Activated naive CD4-positive, alpha-beta T cell treated with anti-CD3 and anti-CD28 coated beads, Interleukin-2, amount 50 U/mL, for 72 hours (primary cell): ENCODE measurements around the gene ZNF799. TPM values are rescaled to one million over a fixed set of nuclear protein-coding genes. Genes with fewer than 3 reads are reported as not detected.
"Not testable (repeated sequence)": the region's sequence is repeated elsewhere in the genome, so short reads cannot be mapped to it uniquely, and the experiment has no call there.

Experiments
- ATAC-seq, 2 donors: fragments of 150-1000 bp; cut with Tn5 transposase; 2 replicates each; pipeline ENCODE4 v1.10.0; 2021; ENCODE audit warnings: mild to moderate bottlenecking in 2 of 2, moderate library complexity in 2 of 2
- DNase-seq, 2 donors: peaks; one replicate each; pipeline ENCODE4 v3.0.0; 2021 to 2022; ENCODE audit warnings: low spot score in 2 of 2
- H3K27ac Mint-ChIP-seq, 2 donors: one replicate each; pipeline ENCODE4 v1.8.0; 2022; ENCODE audit warnings: mild to moderate bottlenecking in 2 of 2, mixed read lengths in 2 of 2
- H3K36me3 Mint-ChIP-seq, 2 donors: one replicate each; pipeline ENCODE4 v1.8.0; 2022; ENCODE audit warnings: mixed read lengths in 2 of 2
- H3K9me3 Mint-ChIP-seq, 2 donors: one replicate each; pipeline ENCODE4 v1.8.0; 2022; ENCODE audit warnings: mixed read lengths in 2 of 2
- total RNA-seq, 2 donors: library from RNA; stranded (reverse); gene quantifications; one replicate each; pipeline ENCODE4 v1.2.3, GENCODE V29; 2022

Gene ZNF799
- 1 to 10 TPM; 3.6 to 6.2 TPM for total RNA-seq

GRCh38 chr19:12400633-12401502 is at the start of gene ZNF799:
ZNF799 (minus strand) TSS chr19:12401271; CDS start chr19:12401070, 201 bp downstream.
- Mint-ChIP-seq H3K36me3 (peaks cover 6 to 32% of the 10 kb centered on the region in 2 donors), H3K9me3 (peaks cover 0 to 15% of the 10 kb centered on the region in 2 donors), H3K27ac (peak within 1 kb of the TSS; percentile 79 to 85)
- DNase-seq (peak; percentile 83 to 92), ATAC-seq (peak; percentile 94 to 98)

- Mint-ChIP-seq H3K36me3 (peaks cover 27 to 28% of the 10 kb centered on the region in 2 donors), H3K9me3 (peaks cover 8 to 34% of the 10 kb centered on the region in 2 donors), H3K27ac (no peak overlapping the region)
- ATAC-seq (no peak), DNase-seq (no peak)
Observed at GRCh38 chr19:12450844-12451243, 49.8 kb upstream of the ZNF799 start.

GRCh38 chr19:12448808-12449207 is 47.7 kb upstream of the ZNF799 start:
- Mint-ChIP-seq H3K27ac (no peak overlapping the region), H3K9me3 (peaks cover 15 to 42% of the 10 kb centered on the region in 2 donors), H3K36me3 (peaks cover 29 to 34% of the 10 kb centered on the region in 2 donors)
- ATAC-seq: no peak
- no peak for DNase-seq

GRCh38 chr19:12440541-12441316 is 39.7 kb upstream of the ZNF799 start, which contains the start of gene ZNF443:
ZNF443 (minus strand) TSS chr19:12441021; CDS start chr19:12440914, 107 bp downstream.
- peak; percentile 94 to 99 for ATAC-seq
- H3K9me3 Mint-ChIP-seq: peaks cover 7 to 11% of the 10 kb centered on the region in 2 donors
- H3K36me3 Mint-ChIP-seq: peaks cover 29 to 40% of the 10 kb centered on the region in 2 donors
- peak; percentile 98 to 99 for DNase-seq
- peak within 1 kb of the TSS; percentile 87 to 95 for H3K27ac Mint-ChIP-seq

- ATAC-seq (peak in 1 of 2 donors; percentile 51), DNase-seq (peak; percentile 11 to 82)
- Mint-ChIP-seq H3K36me3 (peaks cover 34 to 48% of the 10 kb centered on the region in 2 donors), H3K9me3 (peaks cover 6 to 15% of the 10 kb centered on the region in 2 donors), H3K27ac (peak overlapping the region in 1 of 2 donors; percentile 87)
Observed at GRCh38 chr19:12439686-12440540, 38.8 kb upstream of the ZNF799 start.

GRCh38 chr19:12430726-12431299 is 29.7 kb upstream of the ZNF799 start:
- peaks cover 19 to 43% of the 10 kb centered on the region in 2 donors for H3K9me3 Mint-ChIP-seq

GRCh38 chr19:12425888-12426274 is 24.8 kb upstream of the ZNF799 start:
- H3K27ac Mint-ChIP-seq: no peak overlapping the region
- H3K36me3 Mint-ChIP-seq: peaks cover 43 to 65% of the 10 kb centered on the region in 2 donors
- ATAC-seq (no peak), DNase-seq (no peak)
- peaks cover 12 to 21% of the 10 kb centered on the region in 2 donors for H3K9me3 Mint-ChIP-seq

More at GRCh38 chr19:12430726-12431299, 29.7 kb upstream of the ZNF799 start:
- not testable (repeated sequence) for DNase-seq, ATAC-seq, H3K27ac Mint-ChIP-seq
- peaks cover 66 to 80% of the 10 kb centered on the region in 2 donors for H3K36me3 Mint-ChIP-seq

GRCh38 chr19:12425236-12425887 is 24.3 kb upstream of the ZNF799 start:
- ATAC-seq (no peak), DNase-seq (no peak)
- Mint-ChIP-seq H3K36me3 (peaks cover 40 to 64% of the 10 kb centered on the region in 2 donors), H3K27ac (no peak overlapping the region), H3K9me3 (peaks cover 7 to 17% of the 10 kb centered on the region in 2 donors)

GRCh38 chr19:12417273-12417672 is 16.2 kb upstream of the ZNF799 start:
- DNase-seq, H3K27ac Mint-ChIP-seq, ATAC-seq: not testable (repeated sequence)
- peaks cover 4 to 20% of the 10 kb centered on the region in 2 donors for H3K9me3 Mint-ChIP-seq
- peaks cover 6 to 48% of the 10 kb centered on the region in 2 donors for H3K36me3 Mint-ChIP-seq

GRCh38 chr19:12411893-12412292 is 10.8 kb upstream of the ZNF799 start:
- DNase-seq (no peak), ATAC-seq (no peak)
- Mint-ChIP-seq H3K36me3 (peaks cover 5 to 22% of the 10 kb centered on the region in 2 donors), H3K9me3 (peaks cover 9 to 17% of the 10 kb centered on the region in 2 donors), H3K27ac (no peak overlapping the region)

- peaks cover 4 to 23% of the 10 kb centered on the region in 2 donors for H3K9me3 Mint-ChIP-seq
- DNase-seq (peak; percentile 6 to 74), ATAC-seq (peak; percentile 31 to 55)
- H3K27ac Mint-ChIP-seq: peak overlapping the region in 1 of 2 donors; percentile 85
- H3K36me3 Mint-ChIP-seq: peaks cover 14 to 34% of the 10 kb centered on the region in 2 donors
Observed at GRCh38 chr19:12399901-12400632, 1.0 kb downstream of the ZNF799 start.

GRCh38 chr19:12391148-12391547 is 9.9 kb downstream of the ZNF799 start:
- Mint-ChIP-seq H3K36me3 (peaks cover 58 to 78% of the 10 kb centered on the region in 2 donors), H3K9me3 (peaks cover 19 to 36% of the 10 kb centered on the region in 2 donors)
- DNase-seq, ATAC-seq, H3K27ac Mint-ChIP-seq: not testable (repeated sequence)

- Mint-ChIP-seq H3K36me3 (peaks cover 29 to 61% of the 10 kb centered on the region in 2 donors), H3K9me3 (peaks cover 9 to 26% of the 10 kb centered on the region in 2 donors)
- not testable (repeated sequence) for DNase-seq, ATAC-seq, H3K27ac Mint-ChIP-seq
Observed at GRCh38 chr19:12386365-12386764, 14.7 kb downstream of the ZNF799 start.

- Mint-ChIP-seq H3K9me3 (peaks cover 31 to 44% of the 10 kb centered on the region in 2 donors), H3K27ac (no peak overlapping the region), H3K36me3 (peaks cover 39 to 64% of the 10 kb centered on the region in 2 donors)
- ATAC-seq (no peak), DNase-seq (no peak)
Observed at GRCh38 chr19:12380444-12380737, 20.7 kb downstream of the ZNF799 start.
